ENCODE measurements around the gene PPP1R14C. TPM values are rescaled to one million over a fixed set of nuclear protein-coding genes. Genes with fewer than 3 reads are reported as not detected.
A peak's percentile ranks its signal among the peaks of the same experiment; 100 is the strongest.

The PPP1R14C gene
- total RNA-seq, 1 experiment from 2014 or later, result 0.20 TPM

DNA sequence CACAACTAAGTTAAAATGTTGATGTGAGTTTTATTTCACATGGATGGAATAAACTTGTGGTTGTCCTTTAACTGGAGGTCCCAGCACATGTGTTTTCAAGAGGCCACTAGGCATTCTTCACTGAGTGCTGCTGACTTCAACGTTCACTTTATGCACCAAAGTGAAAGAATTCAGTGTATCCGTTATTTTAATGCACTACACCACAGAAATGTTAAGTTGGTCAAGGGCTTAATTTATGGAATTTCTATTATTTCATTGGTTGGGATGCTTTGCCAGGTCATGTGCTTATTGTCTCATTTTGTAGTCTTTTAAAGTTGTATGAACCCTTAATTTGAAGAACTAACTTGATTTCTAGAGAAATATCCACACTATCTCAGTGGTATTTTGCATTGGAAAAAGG, 106.4 kb downstream of the PPP1R14C start:
- DNase-seq (ENCODE audit: low spot score), result no peak

DNA sequence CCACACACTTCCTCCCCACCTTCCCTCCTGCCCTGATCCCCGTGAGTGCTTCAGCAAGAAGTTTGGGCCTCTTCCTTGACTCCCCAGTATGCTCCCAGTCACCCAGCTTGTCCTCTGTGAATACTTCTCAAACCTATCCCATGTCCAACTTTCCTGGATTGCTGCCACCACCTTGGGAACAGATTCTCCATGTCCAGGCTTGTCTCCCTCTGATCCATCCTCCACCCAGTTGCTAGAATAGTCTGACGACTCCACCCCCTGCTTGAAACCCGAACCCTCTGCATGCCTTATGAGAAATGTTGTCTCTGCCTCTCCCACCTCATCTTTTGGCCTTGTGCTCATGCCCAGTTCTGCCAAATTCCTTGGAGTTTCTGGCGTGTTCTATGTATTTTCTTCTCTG, 108.0 kb downstream of the PPP1R14C start:
- no peak for DNase-seq (ENCODE audit: low spot score)

DNA sequence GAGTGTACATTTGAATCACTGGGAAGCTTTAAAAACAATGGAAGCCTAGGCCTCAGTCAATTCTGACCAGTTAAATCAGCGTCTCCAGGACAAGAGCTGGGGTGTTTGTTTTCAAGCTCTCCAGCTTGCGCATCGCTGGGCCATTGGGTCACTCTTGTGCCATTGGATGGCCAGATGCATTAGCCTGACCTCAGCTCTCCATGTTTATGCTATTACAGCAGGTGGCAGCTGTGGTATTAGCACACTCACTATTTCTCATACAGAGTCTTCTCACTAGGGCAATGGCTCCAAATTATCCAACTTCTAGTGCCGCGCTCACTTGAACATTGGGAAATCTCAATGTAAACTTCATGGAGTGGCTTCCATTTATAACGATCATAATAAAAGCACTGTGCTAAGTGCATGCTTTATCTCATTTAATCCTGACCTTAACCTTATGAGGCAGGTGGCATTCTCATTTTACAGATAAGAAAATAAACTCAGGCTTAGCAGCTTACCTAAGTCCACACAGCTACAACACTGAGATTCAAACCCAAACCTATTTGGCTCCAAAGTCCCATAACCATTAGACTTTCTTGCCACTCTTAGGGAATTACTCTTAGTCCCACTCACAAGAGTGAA, 108.8 kb downstream of the PPP1R14C start:
- no peak for DNase-seq (ENCODE audit: low spot score)

DNA sequence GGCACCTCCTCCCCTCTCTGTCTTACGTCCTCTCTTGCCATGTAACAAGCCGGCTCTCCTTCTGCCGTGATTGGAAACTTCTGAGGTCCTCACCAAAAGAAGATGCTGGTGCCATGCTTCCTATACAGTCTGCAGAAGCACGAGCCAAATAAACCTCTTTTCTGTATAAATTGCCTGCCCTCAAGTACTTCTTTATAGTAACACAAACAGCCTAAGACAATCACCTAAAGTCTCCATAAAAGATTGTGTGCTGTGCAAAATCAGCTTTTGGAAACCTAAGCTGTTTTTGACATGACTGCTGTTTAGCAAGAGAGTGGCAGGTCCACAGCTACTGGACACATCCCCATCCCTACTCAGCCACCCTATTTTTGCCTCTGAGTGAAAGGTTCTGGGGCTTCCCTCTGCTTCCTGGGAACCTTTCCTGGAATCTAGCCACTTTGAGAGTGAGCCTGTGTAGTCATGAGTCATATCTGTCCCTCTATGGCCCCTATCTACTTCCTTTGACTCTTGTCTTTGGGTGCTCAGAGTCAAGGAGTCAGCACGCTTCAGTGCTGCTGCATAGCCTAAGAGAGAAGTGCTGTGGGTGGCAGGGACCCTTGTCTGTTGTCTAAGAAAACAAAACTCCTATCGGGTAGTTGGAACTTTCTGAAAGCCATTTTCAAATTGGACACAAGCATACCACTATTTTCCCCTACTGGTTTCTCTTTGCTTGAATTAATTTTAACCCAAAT, 110.0 kb downstream of the PPP1R14C start:
- no peak for DNase-seq (ENCODE audit: low spot score)

DNA sequence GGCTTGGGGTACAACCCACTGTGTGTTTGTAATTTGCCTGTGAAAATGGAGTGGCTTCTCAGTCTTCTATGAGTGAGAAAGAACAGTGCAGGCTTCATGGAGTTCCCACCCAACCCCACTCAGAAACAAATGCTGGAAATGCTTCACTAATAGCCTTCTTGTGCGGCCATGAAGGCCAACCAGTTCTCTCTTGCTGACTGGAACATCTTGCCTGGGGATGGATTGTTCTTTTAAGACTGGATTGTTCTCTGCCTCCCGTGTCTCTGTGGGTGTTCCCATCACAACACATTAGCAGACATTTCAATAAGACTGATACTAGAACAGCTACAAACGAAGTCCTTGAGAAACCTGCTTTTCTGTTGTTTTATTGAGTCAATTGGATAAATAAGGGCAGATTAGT, 110.6 kb downstream of the PPP1R14C start:
- no peak for DNase-seq (ENCODE audit: low spot score)

DNA sequence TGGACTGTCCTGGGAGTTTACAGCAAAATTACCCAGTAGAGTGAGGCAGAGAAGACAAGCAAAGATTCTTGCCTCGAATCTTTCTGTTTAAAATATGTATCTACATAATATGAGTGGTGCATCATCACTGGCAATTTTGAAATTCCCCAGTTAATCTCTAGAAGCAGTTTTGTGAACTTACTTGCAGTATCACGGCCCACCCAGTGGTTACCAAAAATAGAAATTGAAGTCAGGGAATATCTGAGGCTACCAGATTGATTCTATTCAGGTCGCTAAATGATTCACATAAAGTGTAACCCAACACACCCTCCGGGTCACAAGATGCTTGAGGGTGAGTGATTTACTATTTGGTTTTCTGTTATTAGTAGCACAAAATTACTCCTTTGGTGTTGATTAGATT, 111.9 kb downstream of the PPP1R14C start:
- no peak for DNase-seq (ENCODE audit: low spot score)

DNA sequence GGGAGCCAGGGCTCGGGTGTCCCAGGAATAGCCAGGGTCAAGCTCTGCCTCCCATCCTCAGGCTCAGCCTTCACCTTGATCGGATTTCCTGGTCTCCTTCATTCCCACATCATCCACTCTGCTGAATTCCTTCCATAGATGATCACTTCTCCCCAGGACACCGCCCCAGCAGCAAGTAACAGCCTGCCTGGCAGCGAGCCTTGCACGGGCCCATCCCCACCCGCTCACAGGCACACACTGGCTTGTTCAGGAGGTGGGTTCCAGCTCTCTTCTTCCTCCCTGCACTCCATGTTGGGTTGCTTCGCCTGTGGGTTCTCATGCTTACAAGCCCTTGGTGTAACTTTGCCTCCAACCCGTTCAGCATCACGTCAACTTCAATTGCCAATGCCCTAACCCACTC, 113.0 kb downstream of the PPP1R14C start:
- DNase-seq (ENCODE audit: low spot score), result no peak

DNA sequence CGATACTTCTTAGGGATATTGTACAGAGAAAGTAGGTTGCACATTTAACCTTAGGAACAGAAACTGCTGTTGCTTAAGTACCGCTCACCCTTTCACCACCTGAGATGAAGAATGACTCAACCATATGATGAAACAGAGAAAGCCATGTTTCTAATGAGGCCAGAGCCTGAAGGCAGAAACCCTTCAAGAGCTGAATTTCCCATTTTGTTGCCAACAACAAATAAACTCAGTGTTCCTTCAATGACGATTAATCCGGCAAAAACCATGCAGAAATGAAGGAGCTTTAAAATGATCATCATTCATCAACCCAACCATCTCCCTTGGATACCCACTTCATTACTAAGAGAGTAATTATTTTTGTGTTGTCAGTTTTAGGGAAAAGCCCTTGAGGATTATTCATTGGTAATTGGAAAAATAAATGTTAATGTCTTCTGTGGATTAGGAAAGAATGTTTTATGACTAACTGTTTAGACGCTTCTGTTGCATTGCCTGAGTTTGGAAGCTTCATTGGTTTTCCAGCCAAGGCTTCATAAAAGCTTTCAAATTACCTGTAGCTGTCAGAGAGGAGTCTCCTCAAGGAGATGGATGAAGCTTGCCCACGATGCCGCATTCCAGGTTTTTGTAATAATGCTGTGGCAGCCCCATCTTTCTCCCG, 113.9 kb downstream of the PPP1R14C start:
- DNase-seq (ENCODE audit: low spot score), result no peak

DNA sequence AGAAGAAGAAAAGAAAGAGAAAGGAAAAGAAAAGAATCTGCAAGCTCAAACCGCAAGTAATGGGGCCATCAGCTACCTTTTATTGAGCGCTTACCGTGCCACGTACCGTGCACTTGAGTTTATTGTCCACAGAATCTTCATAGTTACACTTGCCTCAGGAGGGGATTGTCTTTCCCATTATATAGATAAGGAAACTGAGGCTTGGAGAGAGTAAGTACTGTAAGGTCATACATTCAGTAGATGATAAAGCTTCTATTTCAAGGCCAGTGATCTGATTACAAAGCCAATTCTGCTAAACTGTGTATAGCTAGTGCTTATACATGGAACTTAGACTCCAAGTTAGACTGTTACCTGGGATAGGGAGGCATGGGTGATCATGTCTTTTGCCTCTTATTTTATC, 115.5 kb downstream of the PPP1R14C start:
- no peak for DNase-seq (ENCODE audit: low spot score)

DNA sequence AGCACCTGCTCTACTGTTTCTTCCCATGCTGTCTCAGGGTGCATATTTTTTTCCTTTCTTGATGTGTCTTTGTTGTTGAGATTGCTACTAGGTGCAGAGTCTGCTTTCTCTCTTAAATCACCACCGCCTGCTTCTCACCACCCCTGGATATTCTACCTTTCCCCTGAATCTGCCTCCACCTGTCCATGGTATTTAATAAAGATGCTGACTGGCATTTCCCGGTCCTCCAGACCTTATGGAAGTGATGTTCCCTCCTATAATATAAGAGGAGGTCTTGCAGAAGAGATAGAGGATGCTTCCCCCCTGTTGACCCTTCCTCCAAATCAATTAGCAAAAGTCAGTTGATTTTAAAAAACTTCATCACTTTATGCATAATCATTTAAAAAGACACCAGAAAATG, 118.1 kb downstream of the PPP1R14C start:
- DNase-seq (ENCODE audit: low spot score), result no peak

DNA sequence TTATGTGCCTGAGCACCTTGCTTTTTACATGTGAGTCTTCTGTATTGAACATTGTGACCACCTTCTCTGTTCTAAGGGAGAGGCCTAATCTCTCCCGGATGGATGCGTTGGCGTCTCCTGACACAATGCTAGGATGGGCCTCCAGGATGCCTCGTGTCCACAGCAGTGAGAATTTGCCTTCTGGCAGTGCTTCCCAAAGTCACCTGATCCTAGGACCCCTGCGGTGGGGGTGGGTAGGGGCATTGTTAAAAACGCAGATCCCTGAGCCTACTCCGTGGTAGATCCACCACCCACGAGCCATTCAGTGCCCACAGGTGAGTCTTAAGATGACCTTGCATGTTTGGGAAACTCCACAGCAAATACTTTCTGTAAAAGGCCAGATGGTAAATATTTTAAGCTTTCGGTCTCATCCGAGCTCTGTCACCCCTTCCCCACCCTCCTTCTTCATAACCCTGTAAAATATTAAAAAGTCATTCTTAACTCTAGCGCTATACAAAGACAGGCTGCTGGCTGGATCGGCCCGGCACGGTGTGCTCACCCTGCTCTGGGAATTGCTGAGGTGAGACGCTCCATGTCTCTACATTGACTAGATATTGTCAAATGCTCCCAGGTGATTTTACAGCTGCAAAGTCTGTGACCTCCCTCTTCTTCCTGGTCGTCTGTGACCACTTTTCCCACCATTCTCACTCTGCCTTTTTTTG, 119.3 kb downstream of the PPP1R14C start:
- DNase-seq (ENCODE audit: low spot score), result no peak

DNA sequence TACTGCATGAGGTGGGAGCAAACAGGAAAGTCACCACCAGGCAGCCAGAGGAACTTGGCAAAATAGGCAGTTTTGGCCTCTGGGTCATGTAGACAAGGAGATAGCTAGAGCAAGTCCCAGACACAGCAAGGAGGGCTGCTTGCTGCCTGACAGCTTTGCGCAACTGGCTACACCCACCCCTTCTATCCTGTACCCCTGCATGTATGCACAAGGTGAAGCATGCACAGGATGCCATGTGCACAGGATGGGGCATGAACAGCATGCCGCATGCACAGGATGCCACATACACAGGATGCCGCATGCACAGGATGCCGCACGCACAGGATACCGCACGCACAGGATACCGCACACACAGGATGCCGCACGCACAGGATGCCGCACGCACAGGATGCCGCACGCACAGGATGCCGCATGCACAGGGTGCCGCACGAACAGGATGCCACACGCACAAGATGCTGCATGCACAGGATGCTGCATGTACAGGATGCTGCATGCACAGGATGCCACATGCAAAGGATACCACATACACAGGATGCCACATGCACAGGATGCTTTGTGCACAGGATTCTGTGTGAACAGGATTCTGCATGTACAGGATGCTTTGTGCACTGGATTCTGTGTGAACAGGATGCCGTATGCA, 121.0 kb downstream of the PPP1R14C start:
- no peak for DNase-seq (ENCODE audit: low spot score)

DNA sequence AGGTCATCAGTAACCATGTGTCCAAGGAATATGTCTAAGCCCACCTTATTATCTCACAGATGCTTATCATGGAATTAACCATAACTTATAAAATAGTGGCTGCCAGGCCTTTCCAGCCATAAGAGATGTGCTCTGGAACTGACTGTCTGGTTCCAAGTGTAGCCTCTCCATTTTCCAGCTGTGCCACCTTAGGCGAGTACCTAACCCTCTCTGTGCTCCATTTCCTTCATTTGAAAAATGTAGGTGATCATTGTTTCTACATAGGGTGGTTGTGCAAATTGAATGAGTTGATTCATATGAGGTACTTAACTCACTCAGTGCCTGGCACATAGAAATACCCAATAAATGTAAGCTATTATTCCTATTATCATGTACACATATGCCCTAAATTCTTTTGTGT, 123.5 kb downstream of the PPP1R14C start:
- no peak for DNase-seq (ENCODE audit: low spot score)

DNA sequence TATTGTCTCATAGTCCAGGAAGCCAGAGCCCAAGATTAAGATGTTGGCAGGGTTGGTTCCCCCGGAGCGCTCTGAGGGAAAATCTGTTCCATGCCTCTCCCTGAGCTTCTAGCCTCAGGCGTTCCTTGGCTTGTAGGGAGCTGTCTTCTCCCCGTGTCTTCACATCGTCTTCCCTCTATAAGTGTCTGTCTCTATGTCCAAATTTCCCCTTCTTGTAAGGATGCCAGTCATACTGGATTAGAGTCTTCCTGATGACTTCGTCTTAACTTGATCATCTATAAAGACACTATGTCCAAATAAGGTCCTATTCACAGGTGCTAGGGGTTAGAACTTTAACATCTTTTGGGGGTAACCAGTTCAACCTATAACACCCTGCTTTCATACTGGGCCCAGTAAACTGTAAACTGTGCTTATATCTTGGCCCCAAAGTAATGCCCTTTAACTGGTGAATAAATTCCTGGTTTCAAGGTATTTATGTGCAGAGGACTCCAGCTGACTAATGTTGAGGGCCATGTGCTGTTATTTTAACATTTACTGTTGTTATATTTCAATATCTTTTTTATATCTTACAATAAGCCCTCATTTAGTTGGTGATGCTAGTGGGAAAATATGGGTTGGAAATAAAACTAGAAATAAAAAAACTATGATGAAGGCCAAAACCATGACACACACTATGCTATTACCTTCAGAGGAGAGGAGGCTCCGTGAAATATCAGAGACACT, 124.3 kb downstream of the PPP1R14C start:
- no peak for DNase-seq (ENCODE audit: low spot score)

DNA sequence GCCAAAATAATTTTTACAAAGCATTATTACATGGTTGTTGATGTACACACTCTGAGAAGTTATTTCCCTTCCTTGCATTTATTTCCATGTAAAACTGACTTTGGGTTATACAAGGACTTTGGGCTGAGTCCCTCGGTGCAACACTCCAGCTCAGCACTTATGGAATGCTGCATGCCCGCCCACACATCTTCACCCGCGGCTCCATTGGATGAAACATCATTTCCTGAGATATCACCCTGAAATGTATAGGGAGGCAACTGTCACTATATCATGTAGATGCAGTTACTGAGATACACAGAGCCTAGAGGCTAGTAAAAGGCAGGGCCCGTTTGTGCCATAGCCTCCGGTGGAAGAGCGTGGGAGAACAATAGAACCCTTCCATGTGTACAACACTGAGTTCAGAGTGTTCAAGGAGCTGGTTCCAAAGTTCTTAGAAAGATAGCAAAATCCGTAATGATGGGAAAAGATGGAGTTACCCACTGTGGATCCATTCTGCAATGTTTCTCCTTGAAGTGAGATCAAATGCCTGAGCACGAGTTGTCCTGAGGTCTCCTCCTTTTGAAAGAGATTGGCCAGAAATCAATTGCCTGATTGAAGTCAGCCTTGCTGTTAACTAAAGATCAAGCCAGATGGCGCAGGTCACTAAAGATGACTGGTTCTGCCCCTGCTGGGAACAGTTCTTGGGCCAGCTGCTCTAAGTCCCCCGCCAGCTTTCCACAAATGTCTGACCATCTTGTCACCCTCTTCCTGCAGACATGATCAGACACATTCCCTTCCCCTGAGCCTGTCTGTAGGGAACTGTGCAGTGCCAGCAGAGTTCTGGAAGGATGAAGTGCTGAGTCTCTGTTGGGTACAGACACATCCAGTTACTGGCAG, 125.1 kb downstream of the PPP1R14C start:
- DNase-seq (ENCODE audit: low spot score), result no peak

DNA sequence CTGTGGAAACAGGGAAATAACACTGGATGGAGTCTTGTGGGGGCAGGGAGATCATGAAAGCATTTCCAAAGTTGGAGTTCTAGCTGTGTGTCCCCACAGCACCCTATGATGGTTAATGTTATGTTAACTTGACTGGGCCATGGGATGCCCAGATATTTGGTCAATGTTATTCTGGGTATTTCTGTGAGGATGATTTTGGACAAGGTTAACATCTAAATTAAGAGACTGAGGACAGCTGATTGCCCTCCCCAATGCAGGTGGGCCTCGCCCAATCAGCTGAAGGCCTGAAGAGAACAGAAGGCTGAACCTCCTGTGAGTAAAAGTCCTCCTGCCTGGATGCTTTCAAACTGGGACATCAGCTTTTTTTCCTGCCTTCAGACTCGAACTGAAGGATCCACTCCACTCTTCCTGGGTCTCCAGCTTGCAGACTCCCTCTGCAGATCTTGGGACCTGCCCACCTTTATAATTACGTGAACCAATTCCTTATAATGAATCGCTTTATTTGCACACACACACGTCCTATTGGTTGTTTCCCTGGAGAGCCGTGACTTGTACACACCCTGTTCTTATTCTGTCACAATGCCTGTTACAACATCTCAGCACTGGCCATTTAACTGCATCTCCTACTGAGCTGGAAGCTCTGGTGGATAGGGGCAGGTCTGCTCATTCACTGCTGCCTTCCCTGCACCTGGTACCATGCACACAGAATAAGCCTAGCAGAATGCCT, 126.4 kb downstream of the PPP1R14C start:
- DNase-seq (ENCODE audit: low spot score), result no peak

DNA sequence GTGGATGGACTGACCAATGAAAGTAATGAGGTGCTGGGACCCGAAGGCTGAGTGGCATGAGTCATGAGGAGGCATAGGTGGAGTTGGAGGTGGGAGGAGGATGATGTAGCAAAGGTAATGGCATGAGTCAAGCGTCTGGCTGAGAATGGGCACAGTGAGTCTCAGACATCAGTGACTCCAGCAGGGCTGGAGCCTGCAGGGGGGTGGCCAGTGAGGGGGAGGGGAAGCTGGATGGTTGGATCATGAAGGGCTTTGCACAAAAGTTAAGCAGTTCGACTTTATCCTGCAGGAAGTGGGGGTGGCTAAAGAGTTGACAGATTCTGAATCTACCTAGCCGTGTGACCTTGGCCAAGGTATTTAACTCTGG, 127.0 kb downstream of the PPP1R14C start:
- peak; percentile 63 for DNase-seq (ENCODE audit: low spot score)

DNA sequence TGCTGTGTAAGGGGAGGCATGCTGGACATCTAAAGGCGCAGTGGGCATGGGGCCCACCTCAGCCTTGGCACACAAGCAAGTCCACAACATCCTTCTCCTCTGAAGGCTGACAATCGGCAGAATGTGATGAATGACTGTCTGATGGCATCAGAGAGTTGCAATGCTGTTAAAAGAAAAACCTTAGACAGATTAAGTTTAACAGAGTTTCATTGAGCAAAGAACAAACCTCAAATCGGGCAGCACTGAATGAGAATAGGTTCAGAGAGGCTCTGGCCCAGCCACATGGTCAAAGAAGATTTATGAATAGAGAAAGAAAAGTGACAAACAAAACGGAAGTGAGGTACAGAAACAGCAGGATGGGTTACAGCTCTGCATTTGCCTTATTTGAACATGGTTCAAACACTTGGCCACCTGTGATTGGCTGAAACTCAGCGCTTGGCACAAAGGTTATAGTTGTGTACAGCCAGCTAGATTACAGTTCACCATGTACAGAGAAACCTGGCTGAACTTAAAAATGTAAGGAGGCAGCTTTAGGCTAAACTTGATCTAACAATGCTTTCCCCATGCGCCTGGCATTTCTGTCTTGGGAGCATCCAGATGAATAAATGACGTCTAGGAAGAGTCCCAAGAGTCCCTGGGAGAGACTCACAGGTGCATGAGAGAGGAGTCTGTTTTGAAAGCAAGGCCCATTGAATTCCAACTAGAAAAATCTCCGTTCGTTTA, 127.6 kb downstream of the PPP1R14C start:
- no peak for DNase-seq (ENCODE audit: low spot score)

DNA sequence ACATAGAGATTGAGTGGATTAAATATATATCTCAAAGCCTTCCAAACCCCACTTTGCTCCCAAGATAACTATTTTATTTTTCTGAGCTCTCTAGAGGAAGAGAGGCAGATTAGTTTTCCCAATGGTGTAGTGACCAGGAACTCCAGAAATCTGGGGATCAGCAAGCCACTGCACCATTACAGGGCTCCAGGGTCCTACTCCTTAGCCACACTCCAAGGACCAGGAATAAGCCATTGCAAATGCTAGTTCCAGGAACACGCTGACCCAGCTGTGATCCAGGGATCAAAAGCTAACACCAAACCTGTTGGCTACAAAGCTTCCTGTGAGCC, 128.3 kb downstream of the PPP1R14C start:
- no peak for DNase-seq (ENCODE audit: low spot score)

All from HT-29 (cell line).